Skin epidermis (tissue), 12 donors: ENCODE data around the gene ECPAS.
"Not testable (repeated sequence)": the region's sequence is repeated elsewhere in the genome, so short reads cannot be mapped to it uniquely, and the experiment has no call there.

Experiments
- H3K27ac ChIP-seq, 21 experiments: fragments of 200-600 bp; sonication (generic) in 11 of 21; one replicate each; pipeline ENCODE4 v1.5.0; 2020; ENCODE audit warnings: mild to moderate bottlenecking in 3 of 21, inconsistent platforms in 2 of 21, moderate library complexity in 2 of 21
- H3K4me3 ChIP-seq, 7 experiments: fragments of 200-600 bp; sonication (generic) in 2 of 7; one replicate each; pipeline ENCODE4 v1.5.0; 2020; ENCODE audit warnings: inconsistent platforms in 2 of 7, mild to moderate bottlenecking in 2 of 7, moderate library complexity in 1 of 7

The ECPAS gene

GRCh38 chr9:111429175-111429574 is 55.0 kb downstream of the ECPAS start:
- Histone ChIP-seq H3K27ac (no peak overlapping the region), H3K4me3 (no peak overlapping the region)

GRCh38 chr9:111427186-111427585 is 57.0 kb downstream of the ECPAS start:
- H3K27ac ChIP-seq = no peak overlapping the region
- no peak overlapping the region for H3K4me3 ChIP-seq

GRCh38 chr9:111423389-111423788 is 60.8 kb downstream of the ECPAS start:
- Histone ChIP-seq H3K27ac (no peak overlapping the region), H3K4me3 (no peak overlapping the region)

- Histone ChIP-seq H3K27ac (no peak overlapping the region), H3K4me3 (no peak overlapping the region)
These were observed 69.8 kb downstream of the ECPAS start for GRCh38 chr9:111414406-111414805.

GRCh38 chr9:111413996-111414395 is 70.2 kb downstream of the ECPAS start:
- no peak overlapping the region for H3K4me3 ChIP-seq
- no peak overlapping the region for H3K27ac ChIP-seq

GRCh38 chr9:111412280-111412679 is 71.9 kb downstream of the ECPAS start:
- no peak overlapping the region for H3K27ac ChIP-seq
- H3K4me3 ChIP-seq = no peak overlapping the region

- no peak overlapping the region for H3K4me3 ChIP-seq
- no peak overlapping the region for H3K27ac ChIP-seq
These were observed 72.9 kb downstream of the ECPAS start for GRCh38 chr9:111411266-111411665.

GRCh38 chr9:111407813-111408212 is 76.4 kb downstream of the ECPAS start:
- H3K4me3 ChIP-seq = no peak overlapping the region
- H3K27ac ChIP-seq = no peak overlapping the region

GRCh38 chr9:111405701-111406100 is 78.5 kb downstream of the ECPAS start:
- Histone ChIP-seq H3K27ac (no peak overlapping the region), H3K4me3 (no peak overlapping the region)

- H3K4me3 ChIP-seq = not testable (repeated sequence)
These were observed 82.7 kb downstream of the ECPAS start for GRCh38 chr9:111401486-111401885.

GRCh38 chr9:111400564-111400898 is 83.7 kb downstream of the ECPAS start:
- no peak overlapping the region for H3K4me3 ChIP-seq

More at GRCh38 chr9:111401486-111401885, 82.7 kb downstream of the ECPAS start:
- H3K27ac ChIP-seq = not testable (repeated sequence)

GRCh38 chr9:111399772-111400563 is 84.2 kb downstream of the ECPAS start:
- no peak overlapping the region for H3K27ac ChIP-seq
- H3K4me3 ChIP-seq = no peak overlapping the region

More at GRCh38 chr9:111400564-111400898, 83.7 kb downstream of the ECPAS start:
- H3K27ac ChIP-seq = no peak overlapping the region

GRCh38 chr9:111399211-111399739 is 84.9 kb downstream of the ECPAS start:
- H3K27ac ChIP-seq = no peak overlapping the region
- no peak overlapping the region for H3K4me3 ChIP-seq

- no peak overlapping the region for H3K27ac ChIP-seq
- H3K4me3 ChIP-seq = no peak overlapping the region
These were observed 90.2 kb downstream of the ECPAS start for GRCh38 chr9:111393971-111394370.

- Histone ChIP-seq H3K4me3 (no peak overlapping the region), H3K27ac (no peak overlapping the region)
These were observed 94.8 kb downstream of the ECPAS start for GRCh38 chr9:111389406-111389805.

GRCh38 chr9:111386386-111386785 is 97.8 kb downstream of the ECPAS start:
- Histone ChIP-seq H3K4me3 (no peak overlapping the region), H3K27ac (no peak overlapping the region)

GRCh38 chr9:111381006-111381405 is 103.2 kb downstream of the ECPAS start:
- H3K27ac ChIP-seq = no peak overlapping the region

GRCh38 chr9:111375817-111376564 is 108.2 kb downstream of the ECPAS start:
- Histone ChIP-seq H3K4me3 (no peak overlapping the region), H3K27ac (no peak overlapping the region)

More at GRCh38 chr9:111381006-111381405, 103.2 kb downstream of the ECPAS start:
- H3K4me3 ChIP-seq = no peak overlapping the region

GRCh38 chr9:111375062-111375461 is 109.1 kb downstream of the ECPAS start:
- H3K27ac ChIP-seq = no peak overlapping the region
- H3K4me3 ChIP-seq = no peak overlapping the region

- H3K4me3 ChIP-seq = no peak overlapping the region
- no peak overlapping the region for H3K27ac ChIP-seq
These were observed 111.9 kb downstream of the ECPAS start for GRCh38 chr9:111372297-111372696.

- no peak overlapping the region for H3K4me3 ChIP-seq
- no peak overlapping the region for H3K27ac ChIP-seq
These were observed 117.2 kb downstream of the ECPAS start for GRCh38 chr9:111366978-111367377.
